Sciatic nerve (tissue), 2 donors: Measurements from ENCODE around the gene NPAS3. TPM values are rescaled to one million over a fixed set of nuclear protein-coding genes. Genes with fewer than 3 reads are reported as not detected.
"Not testable (repeated sequence)": the region's sequence is repeated elsewhere in the genome, so short reads cannot be mapped to it uniquely, and the experiment has no call there.

ENCODE experiments used
- ATAC-seq: fragments of 200-7000 bp; cut with Tn5 transposase; one replicate; pipeline ENCODE4 v1.9.1; 2020; ENCODE audit warnings: mild to moderate bottlenecking, moderate library complexity
- DNase-seq: peaks from one replicate; pipeline ENCODE4 v3.0.0-alpha.2; 2020; ENCODE audit warnings: low spot score
- intact Hi-C: fragments of 100-400 bp; cut with DNase I; formaldehyde crosslinking; loops from one replicate; pipeline ENCODE4 v1.14.2; 2022
- total RNA-seq: library from RNA; stranded (reverse); fragmentation: NEBNext Ultra II Directional; extraction: Animal tissue kit (Norgen Biotek cat#: 25700); gene quantifications from one replicate; pipeline ENCODE4 v1.2.1, GENCODE V29; 2021
- donor health status: DM: no; HTN: no; CAD: no.
- donor health status: DM: no; HTN: no; CAD: no.

NPAS3 gene
- total RNA-seq, 1 donor from 2014 or later = 14.6 TPM

GRCh38 chr14:33061667-33062325 is 123.1 kb downstream of the NPAS3 start:
- intact Hi-C loops = no loop called here
- DNase-seq (no peak), ATAC-seq (no peak)

DNA sequence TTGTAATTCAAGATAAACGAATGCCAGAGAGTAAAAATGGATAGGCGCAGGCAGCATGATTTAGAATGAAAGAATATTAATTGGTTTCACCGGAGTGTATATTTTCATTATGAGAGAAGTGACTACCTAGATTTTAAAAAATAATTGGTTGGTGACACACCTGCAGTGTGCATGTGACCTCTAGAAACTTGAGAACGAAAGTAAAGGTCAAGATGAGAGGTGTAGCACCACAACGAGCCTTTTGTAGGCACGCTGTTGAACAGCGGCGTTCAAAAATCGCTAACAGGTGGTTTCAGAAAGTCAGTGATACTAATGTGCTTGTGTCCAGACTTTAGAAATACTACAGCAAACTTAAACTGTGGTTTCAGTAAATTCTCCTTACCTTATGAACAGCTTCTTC is 123.8 kb downstream of the NPAS3 start:
- no peak for DNase-seq
- ATAC-seq = no peak
- intact Hi-C loops = no loop called here

GRCh38 chr14:33062881-33063280 is 124.2 kb downstream of the NPAS3 start:
- intact Hi-C loops = no loop called here
- ATAC-seq (no peak), DNase-seq (no peak)

GRCh38 chr14:33063521-33063920 is 124.8 kb downstream of the NPAS3 start:
- intact Hi-C loops = no loop called here
- DNase-seq (no peak), ATAC-seq (no peak)

DNA sequence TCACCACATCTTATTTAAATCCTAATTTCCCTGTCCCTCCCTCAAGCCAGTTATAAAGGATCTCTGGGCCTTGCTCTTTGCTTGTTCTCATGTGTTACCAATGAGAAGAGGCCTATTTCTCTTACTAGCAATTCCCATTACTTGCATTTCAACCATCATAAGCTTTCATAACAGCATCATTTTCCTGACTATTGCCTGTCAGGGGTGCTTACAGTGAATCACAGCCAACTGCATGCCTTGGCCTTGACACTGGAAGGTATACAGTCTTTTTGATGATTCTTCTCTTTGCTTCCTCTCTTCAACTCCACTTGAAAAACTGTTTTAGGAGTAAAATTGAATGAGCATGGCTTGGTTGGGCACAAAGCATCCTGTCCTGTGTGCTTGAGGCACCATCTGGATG is 127.0 kb downstream of the NPAS3 start:
- DNase-seq = no peak
- no peak for ATAC-seq
- intact Hi-C loops = no loop called here

DNA sequence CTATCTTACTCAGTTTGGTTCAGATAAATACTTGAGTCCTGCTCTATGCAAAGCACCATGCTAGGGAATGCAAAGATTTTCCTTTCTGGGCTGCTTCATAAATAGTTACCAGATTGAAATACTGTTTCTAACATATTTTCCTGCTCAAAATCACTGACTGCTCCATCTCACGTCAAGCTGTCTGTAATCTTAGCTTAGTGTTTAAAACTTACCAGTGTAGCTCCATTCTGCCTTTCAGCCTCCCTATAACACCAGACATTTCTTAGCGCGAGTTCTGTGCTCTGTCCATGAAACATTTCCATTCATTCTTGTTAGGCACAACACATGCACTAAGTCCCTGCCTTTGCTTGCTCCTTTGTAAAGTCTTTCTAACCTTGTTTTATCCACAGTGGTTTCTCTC is 129.4 kb downstream of the NPAS3 start:
- DNase-seq = no peak
- intact Hi-C loops = no loop called here
- no peak for ATAC-seq

GRCh38 chr14:33068626-33069025 is 129.9 kb downstream of the NPAS3 start:
- intact Hi-C loops = no loop called here
- ATAC-seq (no peak), DNase-seq (no peak)

DNA sequence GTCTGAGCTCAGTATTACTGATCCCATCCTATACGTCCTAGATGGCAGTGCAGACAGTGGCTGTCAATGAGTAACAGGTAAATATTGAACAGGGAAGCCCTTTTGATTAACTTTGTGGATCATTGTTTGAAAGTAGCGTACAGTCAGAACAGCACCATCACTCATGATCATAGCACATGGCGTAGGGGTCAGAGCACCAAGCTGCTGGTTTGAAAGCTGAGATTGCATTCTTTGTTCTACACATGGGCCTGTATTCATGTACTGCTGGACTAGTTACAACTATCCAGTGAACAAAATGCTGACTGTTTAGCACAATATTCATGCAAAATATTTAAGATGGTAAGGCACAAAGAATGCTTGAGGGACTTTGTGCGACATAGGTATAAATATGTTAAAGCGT is 131.8 kb downstream of the NPAS3 start:
- intact Hi-C loops = no loop called here
- DNase-seq (no peak), ATAC-seq (no peak)

GRCh38 chr14:33073023-33073422 is 134.3 kb downstream of the NPAS3 start:
- ATAC-seq (no peak), DNase-seq (no peak)
- intact Hi-C loops = no loop called here

GRCh38 chr14:33081259-33081658 is 142.6 kb downstream of the NPAS3 start:
- intact Hi-C loops = no loop called here
- no peak for ATAC-seq
- no peak for DNase-seq

- ATAC-seq = no peak
- no peak for DNase-seq
- intact Hi-C loops = no loop called here
Measured at GRCh38 chr14:33085799-33086198, 147.1 kb downstream of the NPAS3 start.

GRCh38 chr14:33088274-33088673 is 149.6 kb downstream of the NPAS3 start:
- intact Hi-C loops, ATAC-seq: not testable (repeated sequence)

GRCh38 chr14:33098016-33098415 is 159.3 kb downstream of the NPAS3 start:
- no peak for ATAC-seq
- no peak for DNase-seq
- intact Hi-C loops = no loop called here

More at GRCh38 chr14:33088274-33088673, 149.6 kb downstream of the NPAS3 start:
- not testable (repeated sequence) for DNase-seq

DNA sequence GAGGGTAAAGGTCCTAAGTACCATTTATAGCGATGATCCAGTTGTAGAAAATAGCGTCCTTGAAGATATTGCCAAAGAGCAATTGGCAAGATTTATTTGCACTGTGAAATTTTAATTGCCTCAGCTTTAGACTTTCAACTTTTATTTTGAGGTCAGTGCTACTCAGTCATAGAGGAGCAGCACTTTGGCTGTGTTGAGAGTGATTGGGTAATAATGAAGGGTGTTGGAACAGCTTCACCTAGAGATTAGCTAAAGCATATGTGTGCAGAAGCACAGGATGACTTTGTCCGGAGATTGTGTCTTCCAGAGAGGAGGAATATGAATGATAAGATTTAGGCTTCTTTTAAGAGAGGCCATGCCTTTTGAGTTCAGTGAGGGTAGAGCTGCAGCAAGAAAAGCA is 164.8 kb downstream of the NPAS3 start:
- intact Hi-C loops = no loop called here
- DNase-seq (no peak), ATAC-seq (peak; percentile 42)

- intact Hi-C loops = no loop called here
- no peak for DNase-seq
Measured at GRCh38 chr14:33103966-33104365, 165.3 kb downstream of the NPAS3 start.

DNA sequence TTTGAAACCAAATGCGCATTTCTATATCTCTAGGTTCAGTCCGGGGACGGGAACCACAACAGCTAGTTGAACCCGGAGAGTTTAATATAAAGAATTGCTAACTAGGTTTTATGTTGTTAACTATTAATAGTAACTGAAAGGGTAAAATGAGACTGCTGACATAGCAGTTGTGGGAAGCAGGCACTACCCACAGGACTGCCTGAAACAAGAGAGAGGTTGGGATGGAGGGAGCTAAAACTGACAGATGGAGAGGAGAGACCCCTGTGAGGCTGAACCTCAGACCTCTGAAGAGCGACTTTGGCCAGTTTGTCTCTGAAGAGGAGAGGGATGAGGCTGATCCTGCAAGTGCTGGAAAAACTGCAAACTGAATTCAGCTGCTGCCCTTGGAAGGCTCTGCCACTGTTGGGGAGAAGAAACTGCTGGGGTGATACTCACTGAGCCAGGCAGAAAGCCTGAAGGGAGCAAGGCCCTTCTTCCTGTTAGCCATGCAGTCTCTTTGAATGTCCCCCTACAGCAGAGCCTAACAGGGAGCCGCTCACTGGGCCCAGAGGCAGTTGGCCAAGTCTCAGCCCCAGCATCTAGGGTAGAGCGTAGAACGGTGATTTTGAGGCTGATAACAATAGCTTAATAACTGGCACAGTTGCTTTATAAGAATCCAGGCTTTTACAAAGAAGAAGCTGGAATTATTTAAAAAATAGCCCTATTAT is 172.2 kb downstream of the NPAS3 start:
- intact Hi-C loops = no loop called here
- ATAC-seq (no peak), DNase-seq (no peak)

More at GRCh38 chr14:33103966-33104365, 165.3 kb downstream of the NPAS3 start:
- no peak for ATAC-seq

DNA sequence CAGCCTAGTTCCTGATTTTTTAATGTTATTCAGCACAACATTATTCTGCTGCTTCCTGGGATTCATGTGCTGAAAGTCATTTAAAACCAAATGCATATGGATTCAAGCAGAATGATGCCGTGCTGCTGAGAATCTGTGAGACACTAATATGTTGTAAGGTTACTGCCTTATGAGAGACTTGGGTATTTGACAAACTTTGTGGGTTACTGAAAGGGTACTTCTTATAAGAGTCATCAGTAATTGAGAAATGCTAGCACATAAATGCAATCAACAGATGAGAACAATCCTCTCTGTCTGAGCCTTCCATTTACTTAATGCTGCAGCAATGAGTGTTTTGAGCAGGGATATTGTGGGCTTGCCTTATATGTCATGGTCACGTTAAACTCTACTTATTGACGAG is 175.7 kb downstream of the NPAS3 start:
- intact Hi-C loops = no loop called here
- ATAC-seq (no peak), DNase-seq (no peak)

GRCh38 chr14:33118668-33119067 is 180.0 kb downstream of the NPAS3 start:
- ATAC-seq (no peak), DNase-seq (no peak)
- intact Hi-C loops = no loop called here

DNA sequence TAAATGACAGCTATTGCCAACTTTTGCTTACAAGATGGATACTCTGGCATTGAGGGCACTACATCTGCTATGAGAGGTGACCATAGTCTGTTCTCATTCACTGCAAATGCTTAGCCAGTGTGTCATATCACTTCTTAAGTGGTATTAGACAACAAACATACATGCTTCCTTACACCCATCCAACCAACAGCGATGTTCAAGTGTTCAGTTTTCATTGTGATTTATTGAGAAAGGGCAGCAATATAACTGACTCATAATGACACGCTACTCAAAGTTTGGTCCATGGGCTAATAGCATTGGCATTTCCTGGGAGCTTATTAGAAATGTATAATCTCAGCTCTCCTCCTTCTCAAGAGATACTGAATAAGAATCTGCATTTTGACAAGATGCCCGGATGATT is 181.7 kb downstream of the NPAS3 start:
- intact Hi-C loops = no loop called here
- ATAC-seq (no peak), DNase-seq (no peak)

DNA sequence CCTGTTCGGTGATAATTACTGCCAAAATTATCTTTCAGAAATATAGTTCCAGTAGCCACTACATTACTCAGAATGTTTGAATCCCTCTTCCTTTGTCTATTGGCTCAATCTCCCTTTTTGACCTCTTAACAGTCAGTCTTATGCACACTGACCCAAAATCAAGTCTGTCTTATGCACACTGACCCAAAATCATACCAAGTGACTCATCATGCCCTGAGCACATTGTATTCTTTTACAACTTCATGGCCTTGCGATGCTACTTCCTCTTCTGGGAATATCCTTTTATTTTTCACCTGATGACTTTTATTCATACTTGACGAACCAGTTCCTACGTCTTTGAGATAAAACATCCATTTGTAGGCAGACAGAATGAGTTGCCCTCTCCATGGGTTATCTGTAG is 182.3 kb downstream of the NPAS3 start:
- DNase-seq (no peak), ATAC-seq (no peak)
- intact Hi-C loops = no loop called here

GRCh38 chr14:33123281-33123680 is 184.6 kb downstream of the NPAS3 start:
- intact Hi-C loops = no loop called here
- no peak for ATAC-seq
- DNase-seq = no peak
